ENCODE measurements around the gene PRKCB.

Gene PRKCB

GRCh38 chr16:23861874-23862273 lies 26.1 kb downstream of the PRKCB start:
- TF ChIP-seq CTCF (IDR thresholded peaks at IDR 0.05; ENCODE audit: borderline replicate concordance, control extremely low read depth, extremely low read depth, insufficient read depth, missing control alignments) = no peak
- no peak for DNase-seq (ENCODE audit: low spot score)
- in situ Hi-C loops (cut with MboI; ENCODE audit: low sequenced_read_pairs, unreplicated experiment) = no loop called here

GRCh38 chr16:23862556-23862955 lies 26.8 kb downstream of the PRKCB start:
- no peak for DNase-seq (ENCODE audit: low spot score)
- no peak for TF ChIP-seq CTCF (IDR thresholded peaks at IDR 0.05; ENCODE audit: borderline replicate concordance, control extremely low read depth, extremely low read depth, insufficient read depth, missing control alignments)
- in situ Hi-C loops (cut with MboI; ENCODE audit: low sequenced_read_pairs, unreplicated experiment) = no loop called here

DNA sequence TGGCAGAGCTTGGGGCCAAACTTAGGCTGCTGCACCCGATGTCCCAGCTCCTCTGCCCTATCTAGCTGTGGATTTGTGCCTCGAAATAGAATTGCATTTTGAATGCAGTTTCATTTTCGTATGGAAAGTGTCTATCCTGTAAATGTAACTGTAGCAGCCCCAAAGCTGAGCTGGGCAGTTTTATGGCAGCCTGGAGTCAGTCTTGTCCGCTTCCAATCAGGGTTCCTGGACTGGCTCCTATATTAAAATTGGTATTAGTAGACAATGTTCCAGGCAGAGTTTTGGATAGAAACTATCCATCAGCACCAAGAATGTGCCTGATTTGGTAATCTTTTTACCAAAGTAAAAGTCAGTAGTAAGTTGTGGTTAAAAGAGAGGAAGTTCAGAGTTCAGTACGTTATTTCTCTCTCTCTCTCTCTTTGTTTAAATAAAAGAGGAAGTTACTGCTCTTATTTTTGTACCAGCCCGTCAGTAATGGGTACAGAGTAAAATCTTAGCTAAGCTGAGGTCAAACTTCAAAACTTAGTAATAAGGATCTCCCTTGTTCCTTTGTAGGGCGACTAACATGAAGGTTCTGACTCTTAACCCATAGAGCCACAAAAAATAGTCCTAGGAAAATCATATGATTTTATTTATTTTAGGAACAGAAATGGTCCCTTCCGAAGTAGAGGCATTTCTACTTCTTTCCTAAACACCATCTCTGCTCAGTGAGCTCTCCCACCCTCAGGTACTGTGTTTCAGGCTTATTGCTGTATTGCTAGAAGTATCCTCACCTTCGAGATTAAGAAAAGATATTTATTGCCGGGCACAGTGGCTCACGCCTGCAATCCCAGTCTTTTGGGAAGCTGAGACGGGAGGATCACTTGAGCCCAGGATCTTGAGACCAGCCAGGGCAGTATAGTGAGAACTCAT lies 28.0 kb downstream of the PRKCB start:
- in situ Hi-C loops (cut with MboI; ENCODE audit: low sequenced_read_pairs, unreplicated experiment) = no loop called here
- DNase-seq (ENCODE audit: low spot score) = peak; percentile 42
- no peak for TF ChIP-seq CTCF (IDR thresholded peaks at IDR 0.05; ENCODE audit: borderline replicate concordance, control extremely low read depth, extremely low read depth, insufficient read depth, missing control alignments)

DNA sequence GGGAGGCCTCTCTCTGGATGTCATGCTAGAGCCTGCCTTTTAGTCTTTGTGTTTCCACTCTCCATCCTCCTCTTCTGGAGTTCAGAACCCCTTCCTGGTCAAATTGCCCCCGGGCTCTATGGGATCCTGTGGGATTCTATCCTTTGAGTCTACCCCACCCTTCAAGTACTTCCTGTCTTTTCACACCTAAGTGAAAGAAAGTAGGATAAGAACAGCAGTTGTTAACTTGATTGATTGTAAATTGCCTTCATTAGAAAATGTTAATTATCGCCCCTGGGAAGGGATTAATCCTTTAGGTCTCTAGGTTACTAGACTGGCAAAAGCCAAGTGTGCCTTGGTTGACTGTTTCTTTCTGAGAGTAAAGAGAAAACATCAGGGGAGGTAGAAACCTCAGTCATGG lies 30.1 kb downstream of the PRKCB start:
- no peak for DNase-seq (ENCODE audit: low spot score)
- TF ChIP-seq CTCF (IDR thresholded peaks at IDR 0.05; ENCODE audit: borderline replicate concordance, control extremely low read depth, extremely low read depth, insufficient read depth, missing control alignments) = no peak
- in situ Hi-C loops (cut with MboI; ENCODE audit: low sequenced_read_pairs, unreplicated experiment) = no loop called here

DNA sequence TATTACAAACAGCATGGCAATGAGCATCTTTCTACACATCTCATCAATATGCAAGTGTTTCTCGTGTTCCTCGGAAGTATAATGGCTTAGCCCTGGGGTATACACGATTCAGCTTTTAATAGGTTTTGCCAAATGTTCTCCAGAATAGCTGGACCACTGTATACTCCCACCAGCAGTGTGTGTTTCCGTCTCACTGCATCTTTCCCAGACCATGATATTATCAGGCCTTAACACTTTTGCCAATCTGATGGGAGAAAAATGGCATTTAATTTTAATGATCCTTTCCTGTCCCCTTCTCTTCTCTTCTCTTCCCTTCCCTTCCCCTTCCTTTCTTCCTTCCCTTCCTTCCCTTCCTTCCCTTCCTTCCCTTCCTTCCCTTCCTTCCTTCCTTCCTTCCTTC lies 30.8 kb downstream of the PRKCB start:
- no peak for DNase-seq (ENCODE audit: low spot score)
- no peak for TF ChIP-seq CTCF (IDR thresholded peaks at IDR 0.05; ENCODE audit: borderline replicate concordance, control extremely low read depth, extremely low read depth, insufficient read depth, missing control alignments)
- in situ Hi-C loops (cut with MboI; ENCODE audit: low sequenced_read_pairs, unreplicated experiment) = no loop called here

- no peak for DNase-seq (ENCODE audit: low spot score)
- in situ Hi-C loops (cut with MboI; ENCODE audit: low sequenced_read_pairs, unreplicated experiment) = no loop called here
- TF ChIP-seq CTCF (IDR thresholded peaks at IDR 0.05; ENCODE audit: borderline replicate concordance, control extremely low read depth, extremely low read depth, insufficient read depth, missing control alignments) = no peak
Measured at GRCh38 chr16:23867566-23867965, 31.8 kb downstream of the PRKCB start.
